Measurements from ENCODE around the gene OSGEP.
A peak's percentile ranks its signal among the peaks of the same experiment; 100 is the strongest.

Gene OSGEP

DNA sequence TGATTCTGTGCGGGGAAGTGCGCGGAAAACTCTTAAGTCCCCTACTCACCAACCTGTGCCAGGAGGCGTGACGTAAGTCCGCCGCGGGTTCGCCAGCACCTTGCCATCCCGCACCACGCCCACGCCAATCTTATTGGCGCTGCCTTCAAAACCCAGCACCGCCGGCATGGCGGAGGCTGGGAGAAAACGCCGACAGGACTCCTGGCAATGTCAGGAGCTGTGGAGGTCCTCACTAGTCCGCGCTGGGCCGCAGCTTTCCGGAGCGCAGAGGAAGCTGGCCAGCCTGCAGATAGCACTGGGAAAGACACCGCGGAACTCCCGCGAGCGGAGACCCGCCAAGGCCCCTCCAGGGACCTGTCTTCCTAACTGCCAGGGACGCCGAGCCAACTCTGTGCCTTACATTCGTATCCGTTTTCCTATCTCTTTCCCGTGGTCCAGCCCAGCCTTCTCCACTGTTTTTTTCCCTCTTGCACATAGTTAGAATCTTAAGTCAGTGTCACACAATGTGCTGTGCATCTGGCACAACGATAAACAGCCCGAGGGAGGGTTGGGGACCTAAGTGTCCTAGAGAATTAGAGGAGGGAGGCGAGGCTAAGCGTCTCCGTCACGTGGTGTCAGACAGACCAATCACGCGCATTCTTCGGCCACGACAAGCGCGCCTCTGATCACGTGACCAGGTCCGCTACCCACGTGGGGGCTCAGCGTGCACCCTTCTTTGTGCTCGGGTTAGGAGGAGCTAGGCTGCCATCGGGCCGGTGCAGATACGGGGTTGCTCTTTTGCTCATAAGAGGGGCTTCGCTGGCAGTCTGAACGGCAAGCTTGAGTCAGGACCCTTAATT is at the start of gene OSGEP, which contains the start of gene APEX1:
Gene OSGEP (minus strand): TSS at position 297 of the 839 bp plus-strand sequence. CDS start 129 bp downstream, at position 168.
Gene APEX1 (plus strand): TSS at position 711 of the 839 bp plus-strand sequence. CDS start 420 bp downstream, outside the sequence.
- DNase-seq (ENCODE audit: low read depth, low spot score): peak; percentile 99

DNA sequence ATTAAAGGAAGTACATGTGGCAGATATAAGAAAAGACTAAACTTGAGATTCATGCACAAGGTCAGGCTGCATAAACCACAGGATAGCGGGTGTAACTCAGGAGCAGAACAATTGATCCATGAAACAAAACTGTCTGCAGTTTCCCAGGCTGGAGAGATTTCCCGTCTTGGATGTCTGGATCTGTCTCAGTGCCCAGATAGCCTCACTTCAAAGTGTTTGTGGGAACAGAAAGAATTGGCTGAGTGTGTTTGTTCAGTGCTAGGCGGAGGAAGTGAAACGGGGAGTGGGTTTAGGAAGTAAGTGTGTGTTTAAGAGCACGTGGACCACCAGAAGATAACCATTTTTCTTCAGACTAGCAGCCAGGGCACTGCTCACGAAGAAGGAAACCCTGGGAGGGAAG is 49.3 kb upstream of the OSGEP start:
- DNase-seq (ENCODE audit: low read depth, low spot score): no peak

DNA sequence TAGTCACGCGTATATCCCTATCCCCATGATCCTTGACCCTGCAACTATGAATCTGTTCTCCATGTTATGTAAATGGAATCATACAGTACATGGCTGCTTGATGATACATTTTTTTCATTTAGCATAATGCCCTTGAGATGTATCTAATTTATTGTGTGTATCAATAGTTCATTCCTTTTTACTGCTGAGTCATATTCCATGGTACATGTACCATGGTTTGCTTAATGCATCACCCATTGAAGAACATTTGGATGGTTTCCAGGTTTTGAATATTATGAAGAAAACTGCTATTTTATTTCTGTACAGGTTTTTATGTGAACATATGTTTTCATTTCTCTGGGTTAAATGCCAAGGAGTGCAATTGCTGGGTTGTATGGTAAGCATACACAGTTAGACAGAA is 46.7 kb upstream of the OSGEP start:
- DNase-seq (ENCODE audit: low read depth, low spot score): no peak

DNA sequence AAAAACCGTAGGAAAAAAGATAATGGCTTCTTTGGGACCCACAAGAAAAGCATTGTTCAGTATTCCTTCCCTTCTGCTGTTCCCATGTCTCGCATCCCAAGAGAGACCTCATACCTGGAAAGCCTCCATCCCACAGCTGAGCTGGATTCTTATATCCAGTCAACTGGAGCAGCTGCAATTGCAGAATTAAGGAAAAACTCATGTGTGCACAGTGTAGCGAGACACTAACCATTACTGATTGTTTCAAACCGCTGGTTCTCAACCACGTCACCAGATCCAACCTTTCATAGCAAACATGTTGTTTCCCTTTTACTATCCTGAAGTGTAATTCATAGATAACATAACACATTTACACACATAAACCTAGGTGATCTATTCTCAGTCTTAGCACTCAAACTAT is 45.3 kb upstream of the OSGEP start:
- no peak for DNase-seq (ENCODE audit: low read depth, low spot score)

DNA sequence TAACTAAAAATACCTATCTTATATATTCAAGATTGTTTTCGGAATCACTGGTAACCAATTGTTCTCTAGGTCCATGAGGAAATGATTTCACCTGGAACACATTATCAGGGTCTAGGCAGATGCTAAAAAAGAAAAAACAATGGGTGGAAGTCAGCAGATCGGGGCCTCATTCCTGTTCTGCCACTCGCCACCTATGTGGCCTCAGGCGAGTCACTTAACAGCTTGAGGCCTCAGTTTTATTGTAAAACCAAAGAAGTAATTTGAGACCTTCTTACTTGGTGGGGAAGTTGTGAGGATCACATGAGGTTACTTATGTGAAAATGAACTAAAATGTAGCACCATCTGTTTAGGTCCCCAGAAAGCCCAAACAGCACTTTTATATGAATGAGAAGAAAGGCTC is 44.5 kb upstream of the OSGEP start:
- DNase-seq (ENCODE audit: low read depth, low spot score): peak; percentile 74

DNA sequence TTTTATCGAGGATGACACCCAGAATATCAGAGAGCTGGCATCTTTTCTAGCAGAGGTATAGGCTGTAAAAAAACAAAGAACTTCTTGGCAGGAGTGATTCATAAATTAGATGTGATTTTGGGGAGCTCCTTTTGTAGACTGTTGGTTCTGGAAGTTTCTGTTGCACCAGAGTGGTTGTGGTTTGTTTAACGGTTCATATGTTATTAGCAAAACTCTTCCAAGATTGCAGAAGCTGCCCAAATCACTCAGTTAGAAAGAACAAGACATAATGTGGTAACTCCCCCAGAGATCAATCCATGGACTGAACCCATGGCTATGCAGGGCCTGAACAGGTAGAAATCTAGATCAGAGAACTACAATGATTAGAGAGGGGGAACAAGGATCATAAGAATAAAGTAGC is 44.0 kb upstream of the OSGEP start:
- DNase-seq (ENCODE audit: low read depth, low spot score): no peak

DNA sequence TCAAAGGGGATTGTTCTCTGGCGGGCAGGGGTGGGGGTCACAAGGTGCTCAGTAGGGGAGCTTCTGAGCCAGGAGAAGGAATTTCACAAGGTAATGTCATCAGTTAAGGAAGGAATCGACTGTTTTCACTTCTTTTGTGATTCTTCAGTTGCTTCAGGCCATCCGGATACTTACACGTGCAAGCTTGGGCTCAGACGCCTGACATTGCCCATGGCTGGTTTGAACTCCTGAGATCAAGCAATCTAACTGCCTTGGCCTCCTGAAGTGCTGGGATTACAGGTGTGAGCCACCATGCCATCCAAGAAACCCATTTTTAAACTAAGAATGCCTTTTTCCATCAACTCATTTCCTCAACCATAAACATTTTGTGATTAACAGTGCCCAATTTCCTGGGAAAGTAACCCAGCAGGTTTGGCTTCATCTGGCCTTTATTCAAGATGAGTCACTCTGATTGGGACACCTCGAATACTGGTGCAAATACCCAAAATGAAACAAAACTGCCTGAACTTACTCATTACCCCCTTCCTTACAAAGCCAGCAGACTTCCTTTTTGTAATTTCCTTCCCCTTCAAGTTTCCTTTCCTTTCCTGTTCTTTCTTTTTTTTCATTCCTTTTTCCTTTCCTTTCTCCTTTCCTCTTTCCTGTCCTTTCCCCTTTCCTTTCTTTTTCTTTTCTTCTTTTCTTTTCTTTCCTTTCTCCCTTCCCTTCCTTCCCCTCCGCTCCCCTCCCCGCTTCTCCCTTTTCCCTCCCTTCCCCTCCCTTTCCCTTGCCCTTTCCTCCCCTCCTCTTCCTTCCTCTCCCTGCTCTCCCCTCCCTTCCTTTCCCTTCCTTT is 40.5 kb upstream of the OSGEP start:
- DNase-seq (ENCODE audit: low read depth, low spot score): peak; percentile 58

DNA sequence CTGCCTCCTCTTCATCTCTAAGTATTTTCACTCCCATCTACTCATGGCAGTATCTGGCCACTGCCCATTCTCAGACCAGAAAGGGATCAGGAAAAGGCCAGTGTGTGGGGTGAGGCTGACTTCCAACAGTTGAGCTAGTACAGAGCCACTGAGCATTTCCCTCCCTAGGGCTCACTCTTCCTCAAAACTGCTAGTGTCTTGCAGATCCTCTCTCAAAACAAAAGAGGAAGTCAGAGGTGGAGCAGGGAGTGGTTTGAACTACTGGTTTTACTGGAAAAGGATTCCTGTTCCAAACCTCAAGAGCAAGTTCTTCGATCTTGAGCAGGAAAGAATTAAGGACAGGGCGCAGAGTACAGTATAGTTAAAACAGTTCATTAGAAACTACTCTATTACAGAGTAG is 39.0 kb upstream of the OSGEP start:
- peak; percentile 53 for DNase-seq (ENCODE audit: low read depth, low spot score)

DNA sequence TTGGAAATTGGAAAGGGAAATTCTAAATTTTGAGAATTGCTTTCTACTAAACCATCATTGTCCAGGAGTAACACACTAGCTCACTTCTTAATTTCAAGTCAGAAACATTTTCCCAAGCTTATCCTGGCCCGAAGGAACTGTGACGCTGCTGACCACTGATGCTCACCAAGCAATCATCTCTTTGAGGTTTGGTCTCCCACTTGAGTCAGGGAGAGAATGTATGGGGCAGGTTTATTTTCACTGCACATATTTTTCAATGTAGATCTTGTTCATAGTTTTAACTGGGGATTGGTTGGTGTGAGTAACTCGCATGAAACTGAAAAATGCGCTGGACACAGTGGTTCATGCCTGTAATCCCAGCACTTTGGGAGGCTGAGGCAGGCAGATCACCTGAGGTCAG is 37.9 kb upstream of the OSGEP start:
- DNase-seq (ENCODE audit: low read depth, low spot score): no peak

DNA sequence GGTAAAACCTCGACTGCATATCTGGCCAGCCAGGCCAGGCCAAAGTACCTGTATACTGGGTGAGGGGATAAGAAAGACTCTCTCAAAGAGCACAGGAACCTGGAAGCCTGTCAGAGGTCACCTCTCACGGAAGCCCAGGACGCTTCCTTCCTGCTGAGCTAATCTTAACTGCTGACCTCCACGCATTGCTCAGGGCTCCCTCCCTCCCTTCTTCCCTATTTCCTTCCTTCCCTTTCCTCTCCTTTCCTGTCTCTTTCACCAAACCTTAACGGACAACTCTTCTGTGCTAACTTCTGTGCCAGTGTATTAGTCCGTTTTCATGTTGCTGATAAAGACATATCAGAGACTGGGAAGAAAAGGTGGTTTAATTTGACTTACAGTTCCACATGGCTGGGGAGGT is 36.0 kb upstream of the OSGEP start:
- DNase-seq (ENCODE audit: low read depth, low spot score): no peak

DNA sequence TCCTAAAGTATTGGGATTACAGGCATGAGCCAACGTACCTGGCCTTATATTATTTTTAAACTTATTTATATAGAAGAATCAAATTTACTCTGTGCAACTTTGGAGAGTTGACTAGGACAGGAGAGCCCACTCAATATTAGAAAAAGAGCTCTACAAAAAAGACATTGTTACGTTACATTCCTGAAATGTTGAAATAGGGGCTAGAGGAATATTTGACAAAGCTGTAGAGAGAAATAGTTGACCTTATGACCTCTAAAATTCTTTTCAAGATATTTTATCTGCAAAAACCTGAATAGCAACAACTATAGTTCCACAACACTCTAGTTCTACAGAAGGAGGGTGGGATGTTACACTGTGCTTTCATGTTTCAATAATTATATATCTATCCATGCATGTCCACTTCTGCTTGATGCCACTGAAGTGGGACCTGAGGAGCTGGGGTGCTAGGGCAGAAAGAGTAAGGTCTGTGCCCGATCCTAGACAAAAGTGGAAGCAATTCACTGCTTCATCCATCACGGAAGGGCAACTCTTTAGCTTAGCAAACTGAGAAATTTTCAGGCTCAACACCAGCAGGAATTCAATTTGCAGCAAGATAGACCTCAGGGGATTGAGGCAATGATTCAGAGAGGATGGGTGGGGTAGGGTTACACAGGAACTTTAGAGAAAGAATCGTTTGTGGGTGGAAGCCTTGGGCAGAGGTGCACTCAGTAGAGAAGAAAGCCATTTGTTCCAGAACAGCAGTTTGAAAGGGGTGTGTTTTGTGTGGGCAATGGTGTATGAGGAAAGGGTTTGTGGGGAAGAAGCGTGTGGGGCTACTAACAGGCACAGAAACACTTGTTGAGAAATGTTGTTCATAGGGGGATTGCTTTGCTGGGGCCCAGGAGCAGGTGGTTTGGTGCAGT is 34.7 kb upstream of the OSGEP start:
- DNase-seq (ENCODE audit: low read depth, low spot score): no peak

DNA sequence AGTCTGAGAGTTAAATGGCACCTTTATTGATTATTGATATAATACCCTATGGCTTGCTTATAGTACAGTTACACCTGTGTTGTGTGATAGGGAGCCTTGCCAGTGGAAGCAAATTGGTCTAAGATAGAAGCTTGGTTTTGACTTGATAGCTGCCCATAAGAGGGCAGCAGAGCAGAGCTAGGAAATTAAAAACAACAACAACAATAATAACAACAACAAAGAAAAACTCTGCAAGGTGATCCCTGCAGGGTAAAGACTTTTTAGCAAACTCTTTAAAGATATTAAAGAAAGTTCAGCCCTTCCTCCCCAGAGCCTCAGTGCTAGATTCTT is 32.7 kb upstream of the OSGEP start:
- DNase-seq (ENCODE audit: low read depth, low spot score): no peak

DNA sequence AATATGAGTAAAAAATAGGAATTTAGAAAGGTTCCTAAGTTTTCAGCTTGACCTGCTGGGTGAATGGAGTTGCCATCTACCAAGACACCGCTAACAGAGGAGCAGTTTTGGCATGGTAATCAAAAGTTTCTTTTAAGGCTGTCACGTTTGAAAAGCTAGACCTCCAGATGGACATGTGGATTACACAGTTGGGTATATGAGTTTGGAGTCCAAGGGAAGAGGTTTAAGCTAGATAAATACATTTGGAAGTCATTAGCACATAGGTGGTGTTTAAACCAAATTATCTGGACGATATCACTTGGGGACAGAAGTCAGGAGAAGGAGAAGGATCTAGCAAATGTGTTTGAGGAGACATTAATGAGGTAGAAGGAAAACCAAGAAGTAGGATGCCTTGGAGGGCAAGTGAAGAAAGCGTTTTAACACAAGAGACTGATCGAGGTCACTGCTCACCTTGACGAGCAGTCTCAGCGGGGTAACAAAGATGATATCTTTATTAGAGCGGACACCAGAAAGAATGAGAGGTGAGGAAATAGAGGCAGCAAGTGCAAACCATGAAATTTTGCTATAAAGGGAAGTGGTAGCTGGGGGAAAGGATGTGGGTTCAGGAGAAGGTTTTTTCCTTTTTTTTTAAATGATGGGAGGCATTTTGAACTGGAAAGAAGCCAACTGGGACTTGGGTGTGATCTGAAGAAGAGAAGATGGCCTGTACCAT is 32.2 kb upstream of the OSGEP start:
- no peak for DNase-seq (ENCODE audit: low read depth, low spot score)

DNA sequence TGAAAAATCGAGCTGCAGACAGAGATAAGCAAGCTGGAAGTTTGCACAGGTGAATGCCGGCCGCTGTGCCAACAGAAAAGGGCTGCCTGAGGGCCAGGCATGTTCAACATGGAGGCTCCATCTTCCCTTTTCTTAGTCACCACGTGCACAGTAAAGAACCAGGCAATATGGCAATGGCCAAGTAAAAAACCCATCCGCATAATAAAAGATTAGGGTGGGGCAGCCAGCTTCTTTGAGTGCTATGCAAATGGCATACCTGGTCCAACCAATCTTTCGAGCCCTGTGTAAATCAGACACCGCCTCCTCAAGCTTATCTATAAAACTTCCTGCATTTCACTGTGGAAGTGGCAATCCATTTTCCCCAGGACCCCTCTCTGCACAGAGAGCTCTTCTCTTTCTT is 31.3 kb upstream of the OSGEP start:
- peak; percentile 53 for DNase-seq (ENCODE audit: low read depth, low spot score)

DNA sequence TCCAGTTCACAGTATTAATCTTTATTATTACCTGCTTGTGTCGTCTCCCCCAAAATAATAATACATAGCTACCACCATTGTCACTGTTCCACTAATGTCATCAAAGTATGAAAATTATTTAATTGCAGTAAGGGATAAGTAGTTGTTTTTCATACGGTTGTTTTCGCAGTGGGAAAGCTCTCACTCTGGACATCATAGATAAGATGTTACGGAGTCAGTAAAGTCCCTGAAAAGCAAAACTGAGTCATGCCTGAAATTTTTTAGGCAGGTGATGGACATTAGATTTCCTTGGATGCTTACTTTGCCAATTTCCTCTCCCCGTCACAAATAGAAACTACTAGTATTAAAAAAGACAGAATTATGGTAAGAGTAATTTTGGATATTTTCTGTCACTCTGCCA is 27.8 kb upstream of the OSGEP start:
- no peak for DNase-seq (ENCODE audit: low read depth, low spot score)

DNA sequence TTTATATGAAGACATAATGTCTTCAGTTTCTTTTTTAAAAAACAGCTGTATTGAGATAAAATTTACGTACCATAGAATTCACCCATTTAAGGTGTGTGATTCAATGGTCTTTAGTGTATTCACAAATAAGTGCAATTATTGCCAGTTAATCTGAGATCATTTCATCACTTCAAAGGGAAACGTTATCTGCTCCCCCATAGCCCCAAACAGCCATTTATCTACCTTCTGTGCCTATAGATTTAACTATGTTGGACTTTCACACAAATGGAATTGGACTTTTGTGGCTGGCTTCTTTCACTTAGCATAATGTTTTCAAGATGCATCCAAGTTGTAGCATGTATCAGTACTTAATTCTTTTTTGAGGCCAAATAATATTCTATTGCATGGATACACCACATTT is 24.3 kb upstream of the OSGEP start:
- no peak for DNase-seq (ENCODE audit: low read depth, low spot score)

DNA sequence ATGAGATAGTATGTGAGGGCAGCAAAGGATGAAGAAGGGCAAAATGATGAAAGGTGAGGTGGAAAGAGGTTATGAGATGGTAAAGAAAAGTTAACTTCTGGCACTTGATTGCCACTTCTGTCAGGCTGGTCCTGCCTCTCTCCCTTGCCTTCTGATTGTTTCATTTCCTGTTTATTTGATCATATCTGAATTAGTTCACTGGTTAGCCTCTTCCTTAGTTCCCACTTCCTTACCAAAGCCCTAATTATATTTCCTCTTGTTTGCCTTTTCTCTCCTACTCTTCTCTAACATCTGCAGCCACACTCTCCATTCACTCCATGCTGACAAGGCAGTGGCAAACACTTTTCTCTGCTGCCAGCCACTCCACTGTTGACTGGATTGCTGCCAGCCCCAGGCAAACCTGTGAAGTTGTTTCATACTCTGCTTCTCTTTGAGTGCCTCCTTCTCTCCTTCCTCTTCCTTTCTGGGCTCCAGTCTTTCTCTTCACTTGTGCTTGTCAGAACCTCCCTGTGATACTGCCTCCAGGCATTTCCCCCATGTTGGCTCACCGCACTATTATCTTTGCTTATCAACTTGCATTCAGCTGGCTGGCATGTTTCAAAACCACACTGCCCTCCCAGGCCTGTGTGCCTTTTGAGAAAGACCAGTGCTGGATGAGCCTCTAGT is 22.7 kb upstream of the OSGEP start:
- DNase-seq (ENCODE audit: low read depth, low spot score): peak; percentile 63

DNA sequence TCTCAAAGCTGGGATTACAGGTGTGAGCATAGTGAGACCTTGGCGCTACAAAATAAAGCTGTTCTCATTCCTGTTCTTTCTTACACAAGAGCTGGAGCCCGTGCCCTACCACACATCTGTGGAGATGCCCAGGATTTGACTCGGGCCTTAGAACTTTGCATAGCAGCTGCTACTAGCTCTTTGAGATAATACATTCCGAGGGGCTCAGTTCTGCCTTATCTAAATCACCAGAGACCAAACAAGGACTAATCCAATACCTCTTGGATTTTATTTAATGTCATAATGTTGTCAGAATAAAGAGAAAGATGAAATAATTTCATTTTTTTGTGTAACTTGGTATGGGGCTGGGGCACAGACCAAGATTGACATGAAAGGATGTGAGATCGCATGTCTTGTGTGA is 22.2 kb upstream of the OSGEP start:
- no peak for DNase-seq (ENCODE audit: low read depth, low spot score)

DNA sequence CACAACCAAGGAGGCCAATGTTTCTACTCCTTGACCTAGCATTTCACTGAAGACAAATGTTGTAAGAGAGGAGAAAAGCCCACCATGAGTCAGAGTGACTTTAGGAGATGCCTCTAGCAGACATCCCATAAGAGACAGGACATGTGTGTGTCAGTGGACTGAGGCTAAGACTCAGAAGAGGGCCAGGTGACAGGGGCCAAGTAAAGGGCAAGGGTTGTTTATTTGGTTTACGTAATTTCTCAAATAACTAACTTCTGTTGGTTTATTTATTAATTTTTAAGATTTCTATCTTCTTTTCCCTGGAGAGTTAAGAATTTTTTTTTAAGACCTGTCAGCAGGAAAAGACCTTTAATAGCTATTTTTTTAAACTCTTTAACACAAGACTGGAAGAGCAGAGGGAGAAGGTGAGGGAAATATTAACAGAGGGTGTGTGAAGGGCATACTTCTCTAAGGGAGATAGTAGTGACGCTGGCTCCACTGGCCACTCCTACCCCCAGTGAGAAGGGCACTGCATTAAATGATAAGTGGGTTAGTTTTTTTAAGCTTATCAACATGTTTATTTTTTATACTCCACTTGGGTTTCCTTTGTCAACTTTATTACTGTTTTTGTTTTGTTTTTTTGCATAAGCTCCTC is 18.0 kb upstream of the OSGEP start:
- no peak for DNase-seq (ENCODE audit: low read depth, low spot score)

DNA sequence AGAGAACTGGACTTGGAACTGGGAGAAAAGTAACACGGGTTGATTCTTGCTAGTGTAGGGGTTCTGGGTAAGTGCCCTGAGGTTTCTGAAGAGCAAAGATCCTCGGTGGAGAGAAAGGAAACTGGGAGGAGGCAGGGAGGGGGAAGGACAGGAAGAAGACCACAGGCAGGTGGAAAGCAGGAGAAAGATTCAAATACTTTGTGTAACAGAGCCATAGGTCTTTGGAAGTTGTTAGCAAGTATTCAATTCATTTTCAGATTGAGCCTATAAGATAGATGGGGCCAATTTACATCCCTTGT is 15.9 kb upstream of the OSGEP start:
- no peak for DNase-seq (ENCODE audit: low read depth, low spot score)
